Mesenchymal stem cell (in vitro differentiated cells and primary cell): ENCODE results near the gene IL12A.

Experiments used
- DNase-seq: peaks from one replicate; pipeline ENCODE4 v3.0.0-alpha.2; 2013
- H2AFZ ChIP-seq: one replicate; pipeline ENCODE4 v1.6.1; 2013; ENCODE audit warnings: low read depth, mild to moderate bottlenecking, control low read depth, inconsistent platforms, low read length, moderate library complexity
- H2AK5ac ChIP-seq: 2 replicates; pipeline ENCODE4 v1.6.1; 2013; ENCODE audit warnings: low read length, moderate library complexity, mild to moderate bottlenecking, inconsistent platforms; ENCODE audit not compliant: severe bottlenecking
- H2BK120ac ChIP-seq: one replicate; pipeline ENCODE4 v1.6.1; 2013; ENCODE audit warnings: low read depth, mild to moderate bottlenecking, inconsistent platforms, low read length, moderate library complexity
- H2BK12ac ChIP-seq, 2 experiments: one replicate each; pipeline ENCODE4 v1.6.1; 2013; ENCODE audit warnings: inconsistent platforms in 2 of 2, low read length in 2 of 2, mild to moderate bottlenecking in 2 of 2, moderate library complexity in 2 of 2, control low read depth in 1 of 2
- H2BK15ac ChIP-seq: one replicate; pipeline ENCODE4 v1.6.1; 2013; ENCODE audit warnings: mild to moderate bottlenecking, low read depth, inconsistent platforms; ENCODE audit not compliant: poor library complexity, severe bottlenecking
- H2BK5ac ChIP-seq: 2 replicates; pipeline ENCODE4 v1.6.1; 2013; ENCODE audit warnings: low read depth, mild to moderate bottlenecking, low read length, control low read depth, inconsistent platforms; ENCODE audit not compliant: poor library complexity, severe bottlenecking
- H3K14ac ChIP-seq, 2 experiments: one replicate each; pipeline ENCODE4 v1.6.1; 2013; ENCODE audit warnings: inconsistent platforms in 2 of 2, low read length in 2 of 2, control low read depth in 1 of 2, mild to moderate bottlenecking in 1 of 2, moderate library complexity in 1 of 2
- H3K18ac ChIP-seq, 2 experiments: one replicate each; pipeline ENCODE4 v1.6.1; 2013; ENCODE audit warnings: inconsistent platforms in 2 of 2, low read length in 2 of 2, control low read depth in 1 of 2, low read depth in 1 of 2, mild to moderate bottlenecking in 1 of 2
- H3K23ac ChIP-seq, 2 experiments: one replicate each; pipeline ENCODE4 v1.6.1; 2013; ENCODE audit warnings: inconsistent platforms in 2 of 2, low read length in 2 of 2, mild to moderate bottlenecking in 2 of 2, moderate library complexity in 2 of 2, control low read depth in 1 of 2
- H3K27ac ChIP-seq: 2 replicates; pipeline ENCODE4 v1.5.1; 2013; ENCODE audit warnings: mild to moderate bottlenecking, moderate library complexity, low read length, control low read depth, inconsistent platforms; ENCODE audit not compliant: poor library complexity, severe bottlenecking
- H3K27me3 ChIP-seq, 2 experiments: 2 replicates each; pipeline versions ENCODE4 v1.6.1 to v1.7.0; 2013; ENCODE audit warnings: low read length in 2 of 2, mild to moderate bottlenecking in 2 of 2, moderate library complexity in 2 of 2, control low read depth in 1 of 2, inconsistent platforms in 1 of 2; ENCODE audit not compliant: control insufficient read depth in 1 of 2, insufficient read depth in 1 of 2
- H3K36me3 ChIP-seq, 2 experiments: 2 replicates each; pipeline versions ENCODE4 v1.6.1 to v1.7.0; 2013; ENCODE audit warnings: low read length in 2 of 2, control low read depth in 1 of 2, inconsistent platforms in 1 of 2, low read depth in 1 of 2, mild to moderate bottlenecking in 1 of 2; ENCODE audit not compliant: insufficient read depth in 2 of 2, control insufficient read depth in 1 of 2
- H3K4ac ChIP-seq, 2 experiments: one replicate each; pipeline ENCODE4 v1.6.1; 2013; ENCODE audit warnings: inconsistent platforms in 2 of 2, low read length in 2 of 2, mild to moderate bottlenecking in 2 of 2, moderate library complexity in 2 of 2, control low read depth in 1 of 2, low read depth in 1 of 2
- H3K4me1 ChIP-seq: 2 replicates; pipeline ENCODE4 v1.6.1; 2013; ENCODE audit warnings: low read depth, low read length, control low read depth; ENCODE audit not compliant: control insufficient read depth, insufficient read depth
- H3K4me2 ChIP-seq: 2 replicates; pipeline ENCODE4 v1.6.1; 2013; ENCODE audit warnings: low read length, mild to moderate bottlenecking, inconsistent platforms; ENCODE audit not compliant: poor library complexity, severe bottlenecking
- H3K4me3 ChIP-seq, 2 experiments: 2 replicates each; pipeline versions ENCODE4 v1.5.1 to v1.7.0; 2013; ENCODE audit warnings: low read length in 2 of 2, mild to moderate bottlenecking in 2 of 2, control low read depth in 1 of 2, low read depth in 1 of 2; ENCODE audit not compliant: insufficient read depth in 1 of 2
- H3K79me1 ChIP-seq: replicated peaks from 2 replicates; pipeline ENCODE4 v1.6.1; 2013; ENCODE audit warnings: mild to moderate bottlenecking, control low read depth, low read length, inconsistent platforms; ENCODE audit not compliant: poor library complexity, severe bottlenecking
- H3K9ac ChIP-seq: 2 replicates; pipeline ENCODE4 v1.7.0; 2013; ENCODE audit warnings: mild to moderate bottlenecking, low read length, moderate library complexity
- H3K9me3 ChIP-seq: 2 replicates; pipeline ENCODE4 v1.7.0; 2013; ENCODE audit warnings: mild to moderate bottlenecking, low read length; ENCODE audit not compliant: control insufficient read depth
- H4K8ac ChIP-seq: one replicate; pipeline ENCODE4 v1.6.1; 2013; ENCODE audit warnings: inconsistent platforms, mild to moderate bottlenecking, low read length, moderate library complexity
- H4K91ac ChIP-seq: one replicate; pipeline ENCODE4 v1.6.1; 2013; ENCODE audit warnings: mild to moderate bottlenecking, low read length, inconsistent platforms
- WGBS: methylation state at CpG from one replicate; pipeline ENCODE4 v1.1.7; 2013; ENCODE audit warnings: mixed read lengths; 5-methylcytosine and 5-hydroxymethylcytosine counted together

The IL12A gene

DNA sequence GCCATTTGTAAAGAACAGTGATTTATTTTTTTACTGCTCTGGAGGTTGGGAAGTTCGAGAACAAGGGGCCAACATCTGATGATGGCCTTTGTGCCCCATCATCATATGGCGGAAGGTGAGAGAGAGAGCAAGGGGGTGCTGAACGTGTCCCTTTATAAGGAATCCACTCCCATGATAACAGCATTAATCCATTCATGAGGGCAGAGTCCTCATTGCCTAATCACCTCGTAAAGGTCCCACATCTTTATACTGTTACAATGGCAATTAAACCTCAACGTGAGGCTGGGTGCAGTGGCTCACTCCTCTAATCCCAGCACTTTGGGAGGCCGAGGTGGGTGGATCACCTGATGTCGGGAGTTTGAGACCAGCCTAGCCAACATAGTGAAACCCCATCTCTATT is 8.3 kb downstream of the IL12A start:
- H2AK5ac ChIP-seq: no peak overlapping the region
- no peak for DNase-seq
- no peak overlapping the region for H3K14ac ChIP-seq
- H4K91ac ChIP-seq: no peak overlapping the region
- no peak overlapping the region for H2AFZ ChIP-seq
- no peak overlapping the region for H3K9ac ChIP-seq
- H2BK15ac ChIP-seq: no peak overlapping the region
- no peak overlapping the region for H3K4me2 ChIP-seq
- H3K79me1 ChIP-seq: peaks cover under 1% of the 10 kb centered on the region
- H4K8ac ChIP-seq: no peak overlapping the region
- no peak overlapping the region for H3K4me3 ChIP-seq
- no peak overlapping the region for H3K27ac ChIP-seq
- H3K4me1 ChIP-seq: peaks cover 5% of the 10 kb centered on the region
- H2BK12ac ChIP-seq: no peak overlapping the region
- no peak overlapping the region for H3K23ac ChIP-seq
- WGBS: 91% methylated on average over 7 of the region's 7 CpGs
- H3K18ac ChIP-seq: no peak overlapping the region
- H3K4ac ChIP-seq: no peak overlapping the region
- no peaks in the 10 kb centered on the region for H3K27me3 ChIP-seq
- H3K36me3 ChIP-seq: peaks cover 0 to 9% of the 10 kb centered on the region in 2 experiments
- no peaks in the 10 kb centered on the region for H3K9me3 ChIP-seq
- H2BK5ac ChIP-seq: no peak overlapping the region
- no peak overlapping the region for H2BK120ac ChIP-seq

DNA sequence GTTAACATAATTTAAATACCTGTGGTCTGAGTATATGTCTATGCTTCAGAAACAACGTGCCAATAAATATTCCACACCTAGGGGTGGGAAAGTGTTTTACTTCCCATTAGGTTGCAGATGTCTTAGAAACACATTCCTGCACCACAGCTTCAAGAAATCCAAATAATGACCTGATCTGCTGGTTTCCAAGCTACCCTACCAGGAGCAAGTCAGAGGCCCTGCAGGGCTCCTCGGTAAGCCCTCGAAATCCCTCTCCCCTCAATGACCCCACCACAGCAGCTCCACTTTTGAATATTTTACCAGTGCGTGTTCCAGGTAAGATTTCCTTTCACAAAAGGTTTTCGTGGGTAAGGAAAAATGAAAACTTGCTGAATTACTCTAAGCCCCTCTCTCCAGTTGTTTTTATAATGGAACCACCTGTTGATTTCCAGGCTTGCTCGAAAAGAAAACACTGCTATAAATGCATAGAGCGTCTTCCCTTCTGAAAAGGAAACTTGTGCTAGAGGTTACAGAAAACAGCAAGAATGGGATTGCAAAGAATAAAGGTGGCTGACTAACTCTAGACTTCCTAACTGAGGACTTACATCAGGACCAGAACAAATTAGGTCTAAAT is 12.6 kb downstream of the IL12A start:
- no peaks in the 10 kb centered on the region for H3K79me1 ChIP-seq
- no peak overlapping the region for H2BK5ac ChIP-seq
- H2BK15ac ChIP-seq: no peak overlapping the region
- peak overlapping the region; percentile 8 for H3K4me2 ChIP-seq
- no peak overlapping the region for H4K91ac ChIP-seq
- H3K18ac ChIP-seq: no peak overlapping the region
- no peak for DNase-seq
- H3K27ac ChIP-seq: no peak overlapping the region
- H3K4ac ChIP-seq: no peak overlapping the region
- no peak overlapping the region for H3K23ac ChIP-seq
- H3K4me1 ChIP-seq: peaks cover 5% of the 10 kb centered on the region
- no peak overlapping the region for H2BK120ac ChIP-seq
- H4K8ac ChIP-seq: no peak overlapping the region
- no peak overlapping the region for H3K4me3 ChIP-seq
- no peaks in the 10 kb centered on the region for H3K9me3 ChIP-seq
- H3K9ac ChIP-seq: no peak overlapping the region
- no peak overlapping the region for H2AFZ ChIP-seq
- no peaks in the 10 kb centered on the region for H3K36me3 ChIP-seq
- H2BK12ac ChIP-seq: no peak overlapping the region
- no peak overlapping the region for H3K14ac ChIP-seq
- no peaks in the 10 kb centered on the region for H3K27me3 ChIP-seq
- H2AK5ac ChIP-seq: peak overlapping the region; percentile 58
- 82% methylated on average over 7 of the region's 7 CpGs for WGBS

DNA sequence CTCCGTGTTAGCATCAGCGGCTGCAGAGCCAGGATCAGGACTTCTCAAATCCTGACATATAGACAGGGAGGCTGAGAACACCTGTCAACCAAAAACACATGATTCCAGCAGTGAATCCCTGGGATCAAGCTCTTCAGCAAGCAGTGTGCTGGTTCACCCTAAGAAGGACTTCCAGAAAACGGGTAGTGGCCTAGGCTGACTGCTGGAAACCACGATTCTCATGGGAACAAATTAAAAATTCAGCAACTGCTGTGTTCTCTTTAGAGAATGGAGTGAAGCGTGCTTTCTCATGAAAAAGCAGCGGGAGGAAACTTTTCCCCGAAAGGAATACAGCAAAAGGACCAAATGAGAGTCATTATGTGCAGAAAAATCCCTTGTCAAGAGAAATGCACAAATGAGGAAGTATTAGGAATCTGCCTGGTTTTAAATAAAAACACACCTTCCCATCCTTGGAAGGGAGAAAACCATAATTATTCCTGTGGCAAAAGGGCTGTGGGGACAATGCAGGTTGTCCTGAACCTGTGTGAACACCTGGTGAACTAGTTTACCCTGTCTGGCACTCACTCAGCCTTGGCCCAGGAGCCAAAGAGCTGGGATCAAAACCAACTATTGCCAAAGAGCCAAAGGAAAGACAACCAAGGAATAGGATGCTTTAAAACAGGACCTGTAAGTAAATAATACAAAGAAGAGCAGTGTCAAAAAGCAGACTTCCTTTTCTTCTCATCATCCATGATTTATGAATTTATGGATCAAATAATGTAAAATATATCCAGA is 13.4 kb downstream of the IL12A start:
- Histone ChIP-seq H3K4me3 (no peak overlapping the region), H3K9me3 (no peaks in the 10 kb centered on the region), H3K27me3 (no peaks in the 10 kb centered on the region), H3K79me1 (no peaks in the 10 kb centered on the region), H2AFZ (no peak overlapping the region), H3K23ac (no peak overlapping the region), H2BK15ac (no peak overlapping the region), H3K4me2 (peak overlapping the region; percentile 8), H3K9ac (no peak overlapping the region), H3K4me1 (peaks cover 4% of the 10 kb centered on the region), H3K36me3 (no peaks in the 10 kb centered on the region), H3K4ac (no peak overlapping the region), H2BK12ac (no peak overlapping the region), H3K14ac (no peak overlapping the region), H3K18ac (no peak overlapping the region), H3K27ac (no peak overlapping the region), H2BK120ac (no peak overlapping the region), H4K91ac (no peak overlapping the region), H2AK5ac (peak overlapping the region; percentile 80), H2BK5ac (no peak overlapping the region), H4K8ac (no peak overlapping the region)
- no peak for DNase-seq
- WGBS: 92% methylated on average over 7 of the region's 7 CpGs

DNA sequence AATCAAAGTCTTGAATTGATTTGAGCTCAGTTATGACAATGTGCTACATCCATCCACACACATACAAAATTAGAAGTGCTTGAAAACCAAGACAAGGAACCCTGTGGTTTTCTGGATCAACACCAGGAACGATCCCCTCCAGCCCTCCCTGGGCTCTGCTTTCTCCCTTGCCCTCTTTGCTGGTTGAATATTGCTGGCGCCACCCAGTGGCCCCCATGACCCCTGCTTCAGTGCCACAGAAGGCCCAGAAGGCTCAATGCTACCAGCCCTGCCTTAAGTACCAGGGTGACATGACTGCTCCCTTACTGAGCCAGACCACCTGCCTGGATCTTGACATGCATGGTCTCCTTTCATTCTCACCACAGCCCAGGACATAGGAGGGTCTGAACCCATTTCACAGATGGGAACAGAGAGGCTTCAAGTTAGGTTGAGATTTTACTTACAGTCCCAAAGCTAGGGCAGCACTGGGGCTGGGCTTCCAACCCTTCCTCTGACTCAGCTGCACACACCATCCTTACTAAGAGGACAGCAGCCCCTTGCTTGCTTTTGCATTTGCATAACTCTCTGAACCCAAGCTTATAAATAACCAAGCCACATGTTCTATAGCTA is 15.0 kb downstream of the IL12A start:
- no peak overlapping the region for H2BK120ac ChIP-seq

More for the DNA sequence above, 15.0 kb downstream of the IL12A start:
- Histone ChIP-seq H2BK15ac (no peak overlapping the region), H3K27ac (no peak overlapping the region), H3K4ac (no peak overlapping the region), H2BK12ac (no peak overlapping the region), H3K18ac (no peak overlapping the region), H4K8ac (no peak overlapping the region), H2AK5ac (no peak overlapping the region), H3K9me3 (no peaks in the 10 kb centered on the region), H3K9ac (no peak overlapping the region), H3K79me1 (no peaks in the 10 kb centered on the region), H4K91ac (no peak overlapping the region), H2AFZ (no peak overlapping the region), H3K23ac (no peak overlapping the region), H3K27me3 (no peaks in the 10 kb centered on the region), H3K4me1 (peaks cover 4% of the 10 kb centered on the region), H3K4me3 (no peak overlapping the region), H3K4me2 (no peak overlapping the region), H2BK5ac (no peak overlapping the region), H3K36me3 (no peaks in the 10 kb centered on the region), H3K14ac (no peak overlapping the region)
- peak; percentile 53 for DNase-seq
- WGBS: 2% methylated on average over 2 of the region's 2 CpGs
